GM23338 (cell line): ENCODE data around the gene SLC38A10. TPM values are rescaled to one million over a fixed set of nuclear protein-coding genes. Genes with fewer than 3 reads are reported as not detected.

Experiments used
- ATAC-seq: fragments of 200-7000 bp; cut with Tn5 transposase; 3 replicates; pipeline ENCODE4 v1.9.1; 2020
- DNase-seq: peaks from one replicate; pipeline ENCODE4 v3.0.0-alpha.2; 2015; ENCODE audit warnings: low spot score
- H2AFZ ChIP-seq: fragments of 200-600 bp; sonication (generic); 2 replicates; pipeline ENCODE4 v1.8.0; 2016; ENCODE audit warnings: antibody characterized with exemption, mild to moderate bottlenecking, moderate library complexity
- H3F3A ChIP-seq: fragments of 200-600 bp; sonication (generic); replicated peaks from 2 replicates; pipeline ENCODE4 v1.8.0; 2017; ENCODE audit warnings: antibody characterized with exemption, mixed run types, low read depth
- H3K27ac ChIP-seq: fragments of 200-600 bp; sonication (generic); 2 replicates; pipeline ENCODE4 v1.6.1; 2016; ENCODE audit warnings: low read depth
- H3K27me3 ChIP-seq: fragments of 200-600 bp; sonication (generic); 2 replicates; pipeline ENCODE4 v1.8.0; 2016; ENCODE audit warnings: mild to moderate bottlenecking, mixed run types, moderate library complexity; ENCODE audit not compliant: insufficient read depth
- H3K36me3 ChIP-seq: fragments of 200-600 bp; sonication (generic); 2 replicates; pipeline ENCODE4 v1.8.0; 2016; ENCODE audit warnings: mild to moderate bottlenecking; ENCODE audit not compliant: insufficient read depth
- H3K4me1 ChIP-seq: fragments of 200-600 bp; sonication (generic); 2 replicates; pipeline ENCODE4 v1.8.0; 2016; ENCODE audit warnings: mild to moderate bottlenecking, moderate library complexity; ENCODE audit not compliant: insufficient read depth
- H3K4me2 ChIP-seq: fragments of 200-600 bp; sonication (generic); 2 replicates; pipeline ENCODE4 v1.7.1; 2017; ENCODE audit warnings: mixed run types
- H3K4me3 ChIP-seq: fragments of 200-600 bp; sonication (generic); 2 replicates; pipeline ENCODE4 v1.6.1; 2016; ENCODE audit warnings: mixed run types
- H3K79me2 ChIP-seq: fragments of 200-600 bp; sonication (generic); replicated peaks from 2 replicates; pipeline ENCODE4 v1.8.0; 2017; ENCODE audit warnings: mild to moderate bottlenecking; ENCODE audit not compliant: insufficient read depth
- H3K9me2 ChIP-seq: fragments of 200-600 bp; sonication (generic); 2 replicates; pipeline ENCODE4 v1.8.0; 2017; ENCODE audit not compliant: insufficient read depth
- H4K20me1 ChIP-seq: fragments of 200-600 bp; sonication (generic); replicated peaks from 2 replicates; pipeline ENCODE4 v1.8.0; 2017; ENCODE audit warnings: mild to moderate bottlenecking; ENCODE audit not compliant: insufficient read depth
- H3K27ac Mint-ChIP-seq: 2 replicates; pipeline ENCODE4 v1.8.0; 2020; ENCODE audit warnings: inconsistent platforms, mild to moderate bottlenecking, moderate library complexity, mixed read lengths
- H3K27me3 Mint-ChIP-seq: 3 replicates; pipeline ENCODE4 v1.8.0; 2022; ENCODE audit warnings: low read depth, mild to moderate bottlenecking, moderate library complexity, mixed read lengths, inconsistent platforms; ENCODE audit not compliant: insufficient read depth, poor library complexity
- H3K36me3 Mint-ChIP-seq: 3 replicates; pipeline ENCODE4 v1.8.0; 2021; ENCODE audit warnings: low read depth, mild to moderate bottlenecking, inconsistent platforms, moderate library complexity, mixed read lengths
- H3K4me1 Mint-ChIP-seq: 3 replicates; pipeline ENCODE4 v1.8.0; 2020; ENCODE audit warnings: mild to moderate bottlenecking, inconsistent platforms, mixed read lengths
- H3K4me3 Mint-ChIP-seq: 3 replicates; pipeline ENCODE4 v1.8.0; 2021; ENCODE audit warnings: moderate library complexity, mild to moderate bottlenecking, inconsistent platforms, mixed read lengths
- H3K9me3 Mint-ChIP-seq: 3 replicates; pipeline ENCODE4 v1.8.0; 2020; ENCODE audit warnings: moderate library complexity, mild to moderate bottlenecking, inconsistent platforms, mixed read lengths
- CREB1 ChIP-seq: fragments of 250-450 bp; sonication (Bioruptor Pico); IDR thresholded peaks from 2 replicates; pipeline ENCODE4 v1.5.0; 2020; ENCODE audit warnings: low read depth, mild to moderate bottlenecking, moderate library complexity
- ETS1 ChIP-seq: IDR thresholded peaks from 2 replicates; pipeline ENCODE4 v1.6.1; 2016; ENCODE audit warnings: antibody characterized with exemption
- EZH2 ChIP-seq: fragments of 200-600 bp; sonication (generic); IDR thresholded peaks from one replicate; pipeline ENCODE4 v1.8.0; 2017; ENCODE audit warnings: antibody characterized with exemption, mild to moderate bottlenecking, low read depth; ENCODE audit not compliant: unreplicated experiment
- NANOG ChIP-seq: IDR thresholded peaks from 2 replicates; pipeline ENCODE4 v1.6.1; 2016; ENCODE audit warnings: antibody characterized with exemption, borderline replicate concordance
- POLR2AphosphoS5 ChIP-seq: IDR thresholded peaks from 2 replicates; pipeline ENCODE4 v1.6.1; 2016; ENCODE audit warnings: antibody characterized with exemption, low read depth
- REST ChIP-seq: IDR thresholded peaks from one replicate; pipeline ENCODE4 v1.6.1; 2018; ENCODE audit warnings: antibody characterized with exemption; ENCODE audit not compliant: unreplicated experiment
- STAT1 ChIP-seq: IDR thresholded peaks from one replicate; pipeline ENCODE4 v1.6.1; 2016; ENCODE audit warnings: antibody characterized with exemption; ENCODE audit not compliant: unreplicated experiment
- ZNF331 ChIP-seq: fragments of 250-450 bp; sonication (Bioruptor Pico); IDR thresholded peaks from 2 replicates; pipeline ENCODE4 v1.5.0; 2020; ENCODE audit warnings: low read depth, mild to moderate bottlenecking, moderate library complexity
- ZNF462 ChIP-seq: fragments of 250-450 bp; sonication (Bioruptor Pico); IDR thresholded peaks from 2 replicates; pipeline ENCODE4 v1.5.0; 2020; ENCODE audit warnings: mild to moderate bottlenecking, moderate library complexity
- polyA plus RNA-seq: library from polyadenylated mRNA; unstranded; fragments of >200 nt; fragmentation: Nextera tagmentation; extraction: Ambion mirVana; gene quantifications from 2 replicates; pipeline ENCODE4 v1.2.1, GENCODE V29; 2016
- total RNA-seq: library from RNA; depleted of rRNA; stranded (reverse); fragments of >200 nt; shearing (Covaris generic); gene quantifications from 2 replicates; pipeline ENCODE4 v1.2.3, GENCODE V29; 2014

SLC38A10 gene
- total and polyA plus RNA-seq, 2 experiments from 2014 or later: 17.1 to 55.8 TPM

GRCh38 chr17:81302324-81302723, 7.2 kb upstream of the SLC38A10 start:
- H4K20me1 ChIP-seq: no peaks in the 10 kb centered on the region
- no peaks in the 10 kb centered on the region for H3F3A ChIP-seq
- H3K4me2 ChIP-seq: no peak overlapping the region
- no peak overlapping the region for H3K27ac ChIP-seq
- H3K4me3 ChIP-seq: no peak overlapping the region
- Mint-ChIP-seq H3K27ac (no peak overlapping the region), H3K36me3 (no peaks in the 10 kb centered on the region), H3K27me3 (no peaks in the 10 kb centered on the region), H3K4me1 (peaks cover 5% of the 10 kb centered on the region; the same call in 2 of the 3 replicates), H3K4me3 (no peak overlapping the region), H3K9me3 (peaks cover 2% of the 10 kb centered on the region; the same call in 1 of the 3 replicates)
- H2AFZ ChIP-seq: no peak overlapping the region
- DNase-seq (no peak), ATAC-seq (no peak)
- no peak for TF ChIP-seq NANOG
- TF ChIP-seq REST: no peak
- TF ChIP-seq ETS1: no peak
- TF ChIP-seq STAT1: no peak
- TF ChIP-seq POLR2AphosphoS5: no peak
- no peak for TF ChIP-seq EZH2
- no peak for TF ChIP-seq ZNF462 (CRISPR knock-in tag)
- no peak for TF ChIP-seq ZNF331 (CRISPR knock-in tag)
- TF ChIP-seq CREB1 (CRISPR knock-in tag): no peak
- H3K27me3 ChIP-seq: no peaks in the 10 kb centered on the region
- no peaks in the 10 kb centered on the region for H3K36me3 ChIP-seq
- H3K4me1 ChIP-seq: no peaks in the 10 kb centered on the region
- H3K79me2 ChIP-seq: no peaks in the 10 kb centered on the region
- H3K9me2 ChIP-seq: no peaks in the 10 kb centered on the region
